Liver (tissue), 9 donors: ENCODE data around the gene SMARCC1. TPM values are rescaled to one million over a fixed set of nuclear protein-coding genes. Genes with fewer than 3 reads are reported as not detected.
"Not testable (repeated sequence)": the region's sequence is repeated elsewhere in the genome, so short reads cannot be mapped to it uniquely, and the experiment has no call there.

Experiments
- DNase-seq: peaks from one replicate; pipeline ENCODE4 v3.0.0-alpha.2; 2017; ENCODE audit warnings: low spot score
- H3K27ac ChIP-seq, 2 donors: one replicate each; pipeline ENCODE4 v1.7.0; 2013; ENCODE audit warnings: inconsistent platforms in 2 of 2, low read length in 2 of 2, control low read depth in 1 of 2, low read depth in 1 of 2, mild to moderate bottlenecking in 1 of 2
- H3K27me3 ChIP-seq, 4 donors: one replicate each; pipeline versions ENCODE4 v1.6.1 to v1.7.0; 2013; ENCODE audit warnings: low read length in 3 of 4, inconsistent platforms in 1 of 4, mild to moderate bottlenecking in 1 of 4, moderate library complexity in 1 of 4; ENCODE audit not compliant: control insufficient read depth in 4 of 4, insufficient read depth in 4 of 4
- H3K36me3 ChIP-seq, 4 donors: one replicate each; pipeline versions ENCODE4 v1.6.1 to v1.7.0; 2013; ENCODE audit warnings: low read length in 3 of 4, mild to moderate bottlenecking in 3 of 4, low read depth in 1 of 4, moderate library complexity in 1 of 4; ENCODE audit not compliant: control insufficient read depth in 4 of 4, insufficient read depth in 3 of 4
- H3K4me1 ChIP-seq, 4 donors: one replicate each; pipeline versions ENCODE4 v1.6.1 to v1.7.0; 2013; ENCODE audit warnings: low read length in 3 of 4, mild to moderate bottlenecking in 3 of 4, moderate library complexity in 1 of 4; ENCODE audit not compliant: control insufficient read depth in 4 of 4, insufficient read depth in 4 of 4
- H3K4me3 ChIP-seq, 3 donors: one replicate each; pipeline versions ENCODE4 v1.6.1 to v1.7.0; 2013; ENCODE audit warnings: low read length in 3 of 3, control low read depth in 1 of 3, low read depth in 1 of 3, mild to moderate bottlenecking in 1 of 3
- H3K9ac ChIP-seq, 2 donors: one replicate each; pipeline ENCODE4 v1.7.0; 2013; ENCODE audit warnings: low read length in 2 of 2, mild to moderate bottlenecking in 2 of 2, moderate library complexity in 2 of 2, control low read depth in 1 of 2, low read depth in 1 of 2
- H3K9me3 ChIP-seq, 4 donors: one replicate each; pipeline versions ENCODE4 v1.6.1 to v1.7.0; 2013; ENCODE audit warnings: low read length in 3 of 4; ENCODE audit not compliant: control insufficient read depth in 4 of 4
- EGR1 ChIP-seq, 2 donors: IDR thresholded peaks; 2 replicates each; pipeline ENCODE4 v1.6.1; 2016 to 2018; ENCODE audit warnings: antibody characterized with exemption in 2 of 2, low read depth in 2 of 2
- FOXA1 ChIP-seq: IDR thresholded peaks from 2 replicates; pipeline ENCODE4 v1.6.1; 2016; ENCODE audit warnings: antibody characterized with exemption
- GABPA ChIP-seq, 2 donors: IDR thresholded peaks in 1 of 2; conservative IDR thresholded peaks in 1 of 2; 2 replicates each; pipeline ENCODE4 v1.6.1; 2016; ENCODE audit warnings: antibody characterized with exemption in 2 of 2, mild to moderate bottlenecking in 1 of 2, moderate library complexity in 1 of 2
- HNF4G ChIP-seq: IDR thresholded peaks from 2 replicates; pipeline ENCODE4 v1.6.1; 2016; ENCODE audit warnings: antibody characterized with exemption
- JUND ChIP-seq, 2 donors: IDR thresholded peaks; 2 replicates each; pipeline ENCODE4 v1.6.1; 2016; ENCODE audit warnings: antibody characterized with exemption in 2 of 2
- NR2F2 ChIP-seq: IDR thresholded peaks from 2 replicates; pipeline ENCODE4 v1.6.1; 2016; ENCODE audit warnings: antibody characterized with exemption
- RAD21 ChIP-seq, 2 donors: IDR thresholded peaks; 2 replicates each; pipeline ENCODE4 v1.6.1; 2016; ENCODE audit warnings: antibody characterized with exemption in 2 of 2, mild to moderate bottlenecking in 2 of 2
- YY1 ChIP-seq: IDR thresholded peaks from 2 replicates; pipeline ENCODE4 v1.6.1; 2016; ENCODE audit warnings: antibody characterized with exemption, mild to moderate bottlenecking
- WGBS: extraction: QIAGEN DNeasy Blood & Tissue Kit; methylation state at CpG from one replicate; pipeline ENCODE4 v1.1.7; 2013; 5-methylcytosine and 5-hydroxymethylcytosine counted together
- polyA plus RNA-seq, 2 donors: library from polyadenylated mRNA; stranded (reverse) in 1 of 2; unstranded in 1 of 2; fragments of 200-250 nt in 1 of 2; fragments of >200 nt in 1 of 2; fragmentation: Nextera tagmentation in 1 of 2; extraction: Ambion mirVana in 1 of 2; gene quantifications; one replicate each; pipeline versions ENCODE4 v1.2.1 to v1.2.3, GENCODE V29; 2013 to 2015
- total RNA-seq, 2 donors: library from RNA; depleted of rRNA; stranded (reverse); fragments of >200 nt; gene quantifications; one replicate each; pipeline ENCODE4 v1.2.3, GENCODE V29; 2014
- TF ChIP-seq, protein P1 (sequence below): IDR thresholded peaks from 2 replicates; pipeline ENCODE4 v1.6.1; 2016; ENCODE audit warnings: antibody characterized with exemption
- TF ChIP-seq, protein P2 (sequence below): IDR thresholded peaks from 2 replicates; pipeline ENCODE4 v1.6.1; 2016; ENCODE audit warnings: antibody characterized with exemption
- TF ChIP-seq, protein P3 (sequence below): IDR thresholded peaks from 2 replicates; pipeline ENCODE4 v1.6.1; 2016; ENCODE audit warnings: antibody characterized with exemption
- donor health status: healthy.
- donor health status: healthy.
- donor health status: healthy.
- donor health status: healthy.
- donor health status: healthy.

Gene SMARCC1
- total and polyA plus RNA-seq, 4 donors: 6.6 to 19.8 (median 12.6) TPM

DNA sequence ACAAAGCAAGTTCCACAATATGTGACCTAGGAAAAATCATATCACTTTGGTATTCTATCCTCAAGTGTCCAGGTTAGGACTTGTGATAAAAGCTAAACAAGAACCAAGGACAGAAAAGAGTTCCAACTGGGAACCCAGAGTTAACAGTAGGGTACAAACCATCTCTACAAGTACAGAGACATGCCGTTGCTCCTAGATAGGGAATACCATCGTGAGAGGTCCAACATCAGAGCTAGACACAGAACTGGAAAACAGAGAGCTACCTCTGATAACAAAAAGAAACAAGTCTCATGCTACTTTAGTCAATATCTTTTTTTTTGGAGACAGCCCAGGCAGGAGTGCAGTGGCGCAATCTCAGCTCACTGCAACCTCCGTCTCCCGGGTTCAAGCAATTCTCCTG, 37.8 kb downstream of the SMARCC1 start:
- Histone ChIP-seq H3K4me1 (no peaks in the 10 kb centered on the region), H3K9ac (no peak overlapping the region), H3K4me3 (no peak overlapping the region), H3K36me3 (peaks cover 2 to 3% (median 3%) of the 10 kb centered on the region in 4 donors), H3K9me3 (no peaks in the 10 kb centered on the region), H3K27me3 (no peaks in the 10 kb centered on the region), H3K27ac (no peak overlapping the region)
- DNase-seq: no peak
- no peak for TF ChIP-seq RAD21 (IDR thresholded peaks at IDR 0.05)
- TF ChIP-seq, protein P1, sequence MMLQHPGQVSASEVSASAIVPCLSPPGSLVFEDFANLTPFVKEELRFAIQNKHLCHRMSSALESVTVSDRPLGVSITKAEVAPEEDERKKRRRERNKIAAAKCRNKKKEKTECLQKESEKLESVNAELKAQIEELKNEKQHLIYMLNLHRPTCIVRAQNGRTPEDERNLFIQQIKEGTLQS: no peak
- TF ChIP-seq YY1: no peak
- TF ChIP-seq, protein P2, sequence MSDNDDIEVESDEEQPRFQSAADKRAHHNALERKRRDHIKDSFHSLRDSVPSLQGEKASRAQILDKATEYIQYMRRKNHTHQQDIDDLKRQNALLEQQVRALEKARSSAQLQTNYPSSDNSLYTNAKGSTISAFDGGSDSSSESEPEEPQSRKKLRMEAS: no peak
- TF ChIP-seq NR2F2: no peak
- TF ChIP-seq HNF4G: no peak
- TF ChIP-seq, protein P3, sequence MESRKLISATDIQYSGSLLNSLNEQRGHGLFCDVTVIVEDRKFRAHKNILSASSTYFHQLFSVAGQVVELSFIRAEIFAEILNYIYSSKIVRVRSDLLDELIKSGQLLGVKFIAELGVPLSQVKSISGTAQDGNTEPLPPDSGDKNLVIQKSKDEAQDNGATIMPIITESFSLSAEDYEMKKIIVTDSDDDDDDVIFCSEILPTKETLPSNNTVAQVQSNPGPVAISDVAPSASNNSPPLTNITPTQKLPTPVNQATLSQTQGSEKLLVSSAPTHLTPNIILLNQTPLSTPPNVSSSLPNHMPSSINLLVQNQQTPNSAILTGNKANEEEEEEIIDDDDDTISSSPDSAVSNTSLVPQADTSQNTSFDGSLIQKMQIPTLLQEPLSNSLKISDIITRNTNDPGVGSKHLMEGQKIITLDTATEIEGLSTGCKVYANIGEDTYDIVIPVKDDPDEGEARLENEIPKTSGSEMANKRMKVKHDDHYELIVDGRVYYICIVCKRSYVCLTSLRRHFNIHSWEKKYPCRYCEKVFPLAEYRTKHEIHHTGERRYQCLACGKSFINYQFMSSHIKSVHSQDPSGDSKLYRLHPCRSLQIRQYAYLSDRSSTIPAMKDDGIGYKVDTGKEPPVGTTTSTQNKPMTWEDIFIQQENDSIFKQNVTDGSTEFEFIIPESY: no peak
- no peak for TF ChIP-seq GABPA (IDR thresholded peaks at IDR 0.05 in 1 of 2, conservative IDR thresholded peaks at IDR 0.05 in 1 of 2)
- no peak for TF ChIP-seq JUND (IDR thresholded peaks at IDR 0.05)
- TF ChIP-seq EGR1 (IDR thresholded peaks at IDR 0.05; ENCODE audit: low read depth in 2 of 2): no peak
- 96% methylated on average over 5 of the region's 5 CpGs for WGBS

DNA sequence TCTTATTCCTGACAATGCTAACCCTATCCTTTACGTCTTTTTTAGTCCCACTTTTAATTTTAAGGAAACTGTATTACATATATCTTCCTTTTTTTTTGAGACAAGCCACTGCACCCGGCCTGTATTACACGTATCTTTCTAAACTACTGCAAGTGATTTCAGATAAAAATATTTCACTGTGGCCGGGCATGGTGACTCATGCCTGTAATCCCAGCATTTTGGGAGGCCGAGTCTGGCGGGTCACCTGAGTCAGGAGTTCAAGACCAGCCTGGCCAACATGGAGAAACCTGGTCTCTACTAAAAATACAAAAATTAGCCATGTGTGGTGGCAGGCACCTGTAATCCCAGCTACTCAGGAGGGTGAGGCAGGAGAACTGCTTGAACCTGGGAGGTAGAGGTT, 38.3 kb downstream of the SMARCC1 start:
- not testable (repeated sequence) for H3K9me3 ChIP-seq, H3K27ac ChIP-seq, H3K4me3 ChIP-seq, DNase-seq, H3K4me1 ChIP-seq, H3K36me3 ChIP-seq, H3K9ac ChIP-seq, H3K27me3 ChIP-seq
- 87% methylated on average over 6 of the region's 6 CpGs for WGBS

DNA sequence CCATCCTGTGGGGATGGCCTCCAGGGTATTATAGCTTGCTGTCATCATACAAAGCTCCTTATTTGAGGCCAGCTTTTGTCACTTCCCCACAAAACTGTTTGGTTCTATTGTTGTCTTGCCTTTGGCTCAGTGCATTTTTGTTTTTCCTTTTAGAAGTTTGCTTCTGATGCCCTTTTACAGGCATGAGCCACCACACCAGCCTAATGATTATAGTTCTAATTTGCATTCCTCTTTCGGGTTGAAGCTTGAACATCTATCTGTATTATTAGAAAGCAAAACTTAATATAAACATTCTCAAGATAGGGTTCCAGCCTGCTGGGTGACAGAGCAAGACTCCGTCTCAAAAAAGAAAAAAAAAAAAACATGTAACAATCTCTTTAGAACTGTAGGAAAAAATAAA, 39.8 kb downstream of the SMARCC1 start:
- Histone ChIP-seq H3K9me3 (no peaks in the 10 kb centered on the region), H3K27ac (no peak overlapping the region), H3K4me3 (no peak overlapping the region), H3K36me3 (peaks cover 2 to 5% (median 3%) of the 10 kb centered on the region in 4 donors), H3K27me3 (no peaks in the 10 kb centered on the region), H3K4me1 (no peaks in the 10 kb centered on the region), H3K9ac (no peak overlapping the region)
- TF ChIP-seq, protein P3: no peak
- TF ChIP-seq FOXA1 (no peak), HNF4G (no peak), YY1 (no peak), GABPA (IDR thresholded peaks at IDR 0.05 in 1 of 2, conservative IDR thresholded peaks at IDR 0.05 in 1 of 2) (no peak)
- DNase-seq: no peak
- WGBS: 93% methylated on average over 2 of the region's 2 CpGs
